HG02642 (cell line): Measurements from ENCODE around the gene NPB.

ENCODE experiments used
- ATAC-seq: cut with Tn5 transposase; IDR thresholded peaks from one replicate; pipeline ENCODE4 v1.9.1; 2021; ENCODE audit warnings: mild to moderate bottlenecking; ENCODE audit not compliant: unreplicated experiment, poor library complexity

Gene NPB

DNA sequence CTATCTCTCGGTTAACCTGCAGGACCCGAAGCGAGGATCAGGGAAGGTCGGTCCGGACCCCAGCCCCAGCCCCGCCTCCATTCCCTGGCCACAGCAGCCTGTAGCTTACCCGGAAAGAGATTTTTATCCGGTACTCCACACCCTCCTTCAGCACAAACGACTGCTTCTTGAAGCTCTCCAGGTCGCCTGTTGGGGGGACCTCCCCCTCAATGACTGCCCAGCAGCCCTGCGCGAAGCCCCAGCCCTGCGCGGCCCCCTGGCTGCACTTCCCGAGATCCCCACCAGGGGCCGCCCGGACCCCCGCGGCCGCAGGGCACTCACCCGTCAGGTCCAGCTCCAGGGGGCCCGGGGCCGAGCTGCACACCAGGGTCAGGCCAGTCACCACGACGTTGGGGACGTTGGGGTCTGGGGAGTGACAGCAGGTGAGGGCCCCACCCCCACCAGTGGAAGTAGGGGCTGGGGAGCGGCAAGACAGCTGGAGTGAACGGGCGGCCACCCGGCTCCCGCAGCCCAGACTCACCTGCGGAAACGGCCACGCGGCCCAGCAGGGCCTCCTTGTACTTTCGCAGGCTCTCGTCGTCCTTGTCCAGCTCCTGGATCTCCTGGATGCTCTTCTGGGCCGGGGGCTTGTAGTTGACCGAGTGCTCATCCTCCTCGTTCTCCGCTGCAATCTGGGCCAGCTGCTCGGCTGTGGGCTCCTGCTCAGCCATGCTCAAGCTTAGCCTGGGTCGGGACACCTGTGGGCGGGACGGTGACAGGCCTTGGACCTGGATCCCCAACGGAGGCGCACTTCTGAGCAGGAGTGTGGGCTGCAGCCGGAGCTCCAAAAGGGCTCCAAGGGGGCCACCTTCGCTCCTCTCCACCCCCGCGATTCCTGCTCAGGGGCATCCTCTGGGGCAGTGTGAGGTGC lies 32.6 kb upstream of the NPB start:
- ATAC-seq = no peak

DNA sequence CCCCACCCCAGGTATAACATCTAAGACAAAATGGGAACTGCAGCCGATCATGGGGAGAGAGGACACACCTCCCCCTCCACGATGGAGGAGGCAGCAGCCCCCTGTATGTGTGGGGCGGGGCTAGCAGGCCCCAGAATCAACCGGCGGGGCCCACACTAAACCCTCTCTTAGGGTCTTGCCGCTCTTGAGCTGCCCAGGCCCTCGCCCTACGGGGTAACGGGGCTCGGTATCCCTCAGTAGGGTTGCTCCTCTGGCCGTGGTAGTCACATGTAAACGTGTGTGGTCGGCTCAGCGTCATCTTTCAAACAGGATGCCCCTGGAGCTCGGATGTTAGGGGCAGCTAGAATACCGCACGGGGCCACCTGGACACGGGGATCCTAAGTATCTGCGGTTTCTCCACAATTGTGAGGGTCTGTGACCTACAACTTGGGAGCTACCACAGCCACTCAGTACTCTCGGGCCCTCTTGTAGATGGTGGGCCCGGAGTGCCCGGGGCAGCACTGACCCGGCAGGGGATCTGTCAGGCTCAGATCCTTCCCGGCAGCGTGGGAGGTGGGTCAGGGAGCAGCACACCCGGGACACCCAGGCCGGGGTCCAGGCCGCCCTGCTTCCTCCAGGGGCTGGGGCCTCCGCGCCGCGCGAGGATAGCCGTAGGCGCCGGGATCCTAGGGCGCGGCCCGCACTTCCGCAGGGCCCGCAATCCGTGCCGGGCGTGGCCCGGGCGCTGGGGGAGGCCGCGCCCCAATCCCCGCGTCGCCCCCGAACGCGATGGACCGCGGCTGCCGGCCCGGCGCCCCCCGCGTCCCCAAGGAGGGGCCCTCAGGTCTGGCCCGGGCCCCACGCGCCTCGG lies 31.7 kb upstream of the NPB start:
- ATAC-seq = peak; percentile 16

DNA sequence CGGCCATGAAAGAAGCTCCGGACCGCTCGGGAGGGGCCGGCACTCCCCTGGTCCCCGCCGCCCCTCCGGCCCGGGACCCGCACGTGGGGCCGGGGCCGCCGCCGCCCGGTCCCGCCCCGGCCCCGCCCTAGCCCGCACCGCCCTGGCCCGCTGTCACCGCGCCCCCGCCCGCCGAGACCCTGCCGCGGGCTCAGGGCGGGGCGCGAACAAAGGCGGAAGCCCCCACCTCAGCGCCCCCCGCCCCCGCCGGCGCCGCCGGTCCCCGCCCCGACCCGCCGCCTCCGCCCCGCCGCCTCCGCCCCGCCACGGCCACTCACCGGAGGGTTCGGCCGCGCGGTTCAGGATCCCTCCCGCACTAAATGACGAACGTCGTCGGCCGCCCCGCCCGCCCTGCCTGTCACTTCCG lies 31.1 kb upstream of the NPB start, which contains the start of gene ARHGDIA:
TSS of gene ARHGDIA (minus strand) at position 357 of the 406 bp plus-strand sequence. CDS start 1,407 bp downstream, outside the sequence.
- peak; percentile 27 for ATAC-seq

DNA sequence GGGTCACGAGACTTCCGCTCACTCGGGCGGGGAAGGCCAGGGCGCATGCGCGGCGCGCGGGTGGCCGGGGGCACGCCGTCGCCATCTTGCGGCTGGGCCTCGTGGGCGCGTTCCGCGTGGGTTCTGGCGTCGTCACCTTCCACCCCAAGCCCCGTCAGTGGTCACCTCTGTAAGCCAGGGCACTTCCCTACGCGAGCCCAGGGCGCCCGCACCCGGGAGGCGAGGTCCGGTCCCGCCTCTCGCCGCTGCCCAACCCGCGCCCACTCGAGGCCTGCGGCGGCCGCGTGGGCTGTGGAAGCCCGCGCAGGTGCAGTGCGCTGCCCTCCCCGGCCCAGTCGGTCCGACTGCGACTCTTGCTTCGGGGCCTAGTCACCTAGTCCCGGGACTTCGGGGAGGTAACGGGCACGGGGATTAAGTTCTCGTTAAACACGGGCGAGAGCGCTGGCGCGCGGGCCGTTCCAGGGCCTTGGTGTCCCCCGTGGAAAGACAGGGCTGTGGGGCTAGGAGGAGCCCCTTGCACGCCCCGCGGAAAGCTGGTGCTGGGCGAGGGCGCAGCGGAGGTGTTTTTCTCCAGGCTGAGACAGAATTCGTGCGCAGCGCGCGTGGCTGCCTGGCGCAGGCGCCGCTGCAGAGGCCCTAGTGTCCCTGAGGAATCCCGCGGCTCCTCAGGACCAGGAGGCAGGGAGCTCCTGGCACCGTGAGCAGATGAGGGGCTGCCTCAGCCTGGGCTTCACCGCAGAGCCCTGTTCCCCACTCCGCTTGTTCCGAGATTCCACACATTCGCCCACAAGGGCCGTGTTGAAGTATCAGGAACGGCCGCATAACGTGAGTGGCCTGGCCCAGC lies 30.4 kb upstream of the NPB start:
- peak; percentile 64 for ATAC-seq

DNA sequence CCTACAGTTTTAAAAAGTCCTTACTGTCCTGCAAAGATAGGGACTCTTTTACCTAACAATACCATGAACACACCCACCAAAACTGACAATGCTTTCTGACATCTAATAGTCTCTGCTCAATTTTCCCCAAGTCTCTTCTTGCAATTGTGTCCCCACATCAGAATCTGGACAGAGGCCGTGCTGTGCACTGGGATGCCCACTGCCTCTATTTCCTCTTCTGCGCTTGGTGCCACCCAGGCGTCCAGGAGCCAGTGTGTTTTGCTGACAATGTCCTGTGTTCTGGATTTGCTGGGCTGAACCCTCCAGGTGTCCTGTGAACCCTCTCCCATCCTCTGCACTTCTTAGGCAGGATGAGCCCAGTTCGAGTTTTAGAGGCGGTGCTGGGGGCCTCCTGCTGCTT lies 24.5 kb upstream of the NPB start:
- no peak for ATAC-seq

DNA sequence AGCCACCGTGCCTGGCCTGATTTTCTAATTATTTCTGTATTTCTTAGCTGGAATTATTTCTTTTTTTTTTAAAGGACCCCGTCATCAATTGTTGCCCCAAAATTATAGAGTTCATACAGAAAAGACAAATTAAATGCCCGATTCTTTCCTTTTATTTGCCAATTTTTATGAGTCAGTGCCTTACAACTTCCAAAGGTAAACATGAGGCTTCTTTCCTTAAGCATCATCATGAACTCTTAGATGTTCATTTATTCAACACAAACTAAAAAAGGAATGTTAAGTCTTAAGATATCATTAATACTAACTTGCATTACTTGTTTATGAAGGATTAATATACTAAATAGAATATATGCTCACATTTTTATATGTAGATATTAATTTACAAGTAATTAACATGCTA lies 23.7 kb upstream of the NPB start:
- no peak for ATAC-seq

DNA sequence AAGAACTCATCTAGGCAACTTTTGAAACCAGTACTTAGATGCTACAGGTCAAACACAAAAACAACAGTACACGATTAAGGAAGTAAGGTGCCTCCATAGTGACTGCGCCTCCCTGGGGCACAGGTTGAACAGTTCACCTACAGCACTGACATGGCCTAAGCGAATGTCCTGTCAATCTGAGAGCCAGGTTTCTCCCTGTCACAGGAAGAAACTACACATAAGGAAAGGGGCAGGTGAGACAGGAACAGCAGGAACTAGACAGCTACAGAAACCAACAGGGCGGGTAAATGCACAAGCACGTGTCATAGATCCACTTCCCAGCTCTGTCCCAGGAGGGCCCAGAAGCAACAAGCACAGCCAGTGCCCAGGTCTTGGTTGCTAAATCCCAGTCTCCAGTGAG lies 22.9 kb upstream of the NPB start:
- ATAC-seq = no peak

DNA sequence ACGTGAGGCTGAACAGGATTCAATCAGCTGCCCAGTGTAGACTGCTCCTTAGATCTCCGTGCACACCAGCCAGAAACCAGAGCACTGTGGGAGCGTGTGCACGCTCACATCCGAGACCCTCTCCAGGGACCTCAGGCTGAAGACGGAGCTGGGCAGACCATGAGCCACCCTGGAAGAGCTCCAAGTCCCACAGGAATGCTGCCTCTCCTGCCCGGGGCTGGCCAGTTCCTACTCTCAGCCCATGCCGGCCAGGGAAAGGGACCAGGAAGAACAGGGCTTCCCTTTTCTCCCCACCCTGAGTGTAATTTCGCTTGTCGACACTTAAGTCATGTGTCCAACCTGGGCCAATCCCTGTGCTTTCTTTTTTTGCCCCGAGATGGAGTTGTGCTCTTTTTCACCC lies 17.5 kb upstream of the NPB start:
- no peak for ATAC-seq

DNA sequence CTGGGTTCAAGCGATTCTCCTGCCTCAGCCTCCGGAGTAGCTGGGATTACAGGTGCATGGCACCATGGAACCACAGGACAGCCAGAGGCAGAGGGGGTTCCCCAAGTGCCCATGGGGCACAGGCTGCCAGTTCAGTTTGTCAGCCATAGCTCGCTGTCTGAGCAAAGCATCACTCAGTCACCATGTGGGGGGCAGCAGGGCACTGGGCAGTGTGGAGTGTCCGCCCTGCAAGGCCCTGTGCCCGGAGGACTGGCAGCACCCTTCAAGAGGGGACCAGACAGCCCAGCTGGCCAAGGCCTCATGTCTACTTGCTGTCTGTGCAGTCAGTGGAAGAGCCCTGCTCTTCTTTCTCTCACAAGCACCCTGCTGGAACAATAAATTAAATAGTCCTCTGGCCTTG lies 17.1 kb upstream of the NPB start:
- no peak for ATAC-seq

DNA sequence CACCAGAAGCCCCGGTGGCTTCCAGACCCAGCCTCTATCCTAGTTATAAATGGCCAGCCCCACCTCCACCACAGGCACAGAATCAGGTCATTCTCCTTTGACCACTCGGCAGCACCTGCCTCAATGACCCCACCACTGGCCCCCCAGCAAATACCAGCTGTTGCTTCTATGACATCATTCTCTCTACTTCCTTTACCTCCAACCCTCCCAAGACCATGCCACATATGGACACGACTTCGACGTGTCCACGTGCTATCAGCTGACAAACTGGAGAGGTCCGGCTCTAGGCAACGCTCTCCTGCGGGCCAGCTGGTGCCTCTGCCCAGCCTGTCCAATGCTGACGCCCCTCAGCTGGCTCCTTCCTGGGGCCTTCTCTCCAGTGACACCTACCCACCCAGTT lies 16.6 kb upstream of the NPB start:
- ATAC-seq = no peak

DNA sequence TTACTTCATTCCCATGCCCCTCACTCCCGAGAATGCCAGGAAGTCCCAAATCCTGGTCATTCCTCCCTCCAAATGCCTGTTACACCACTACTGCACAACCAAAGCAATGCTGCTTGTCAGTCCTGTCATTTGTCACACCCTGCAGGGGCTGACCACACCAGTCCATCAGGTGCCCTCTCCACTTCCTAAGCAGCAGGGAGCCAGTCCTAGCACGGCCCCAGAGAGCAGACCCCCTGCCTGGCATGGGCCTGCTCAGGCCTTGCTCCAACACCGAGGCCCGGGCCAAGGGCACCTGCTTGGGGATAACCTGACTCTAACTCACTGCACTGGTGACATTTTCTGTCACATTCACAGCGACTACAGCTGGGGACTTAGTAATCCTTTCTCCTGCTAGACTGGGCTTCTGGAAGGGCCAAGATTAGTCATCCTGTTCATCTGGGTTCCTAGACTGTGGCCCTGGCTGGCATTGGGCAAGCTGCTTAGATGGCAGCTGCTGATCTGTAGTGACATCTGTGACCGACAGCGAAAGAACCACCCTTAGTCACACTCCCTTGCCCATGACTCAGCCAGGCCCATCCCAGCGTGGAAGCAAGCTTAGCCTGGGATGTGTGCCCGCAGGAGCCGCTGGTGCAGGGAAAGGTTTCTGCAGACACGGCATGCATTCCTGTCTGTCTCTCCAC lies 16.0 kb upstream of the NPB start:
- no peak for ATAC-seq

DNA sequence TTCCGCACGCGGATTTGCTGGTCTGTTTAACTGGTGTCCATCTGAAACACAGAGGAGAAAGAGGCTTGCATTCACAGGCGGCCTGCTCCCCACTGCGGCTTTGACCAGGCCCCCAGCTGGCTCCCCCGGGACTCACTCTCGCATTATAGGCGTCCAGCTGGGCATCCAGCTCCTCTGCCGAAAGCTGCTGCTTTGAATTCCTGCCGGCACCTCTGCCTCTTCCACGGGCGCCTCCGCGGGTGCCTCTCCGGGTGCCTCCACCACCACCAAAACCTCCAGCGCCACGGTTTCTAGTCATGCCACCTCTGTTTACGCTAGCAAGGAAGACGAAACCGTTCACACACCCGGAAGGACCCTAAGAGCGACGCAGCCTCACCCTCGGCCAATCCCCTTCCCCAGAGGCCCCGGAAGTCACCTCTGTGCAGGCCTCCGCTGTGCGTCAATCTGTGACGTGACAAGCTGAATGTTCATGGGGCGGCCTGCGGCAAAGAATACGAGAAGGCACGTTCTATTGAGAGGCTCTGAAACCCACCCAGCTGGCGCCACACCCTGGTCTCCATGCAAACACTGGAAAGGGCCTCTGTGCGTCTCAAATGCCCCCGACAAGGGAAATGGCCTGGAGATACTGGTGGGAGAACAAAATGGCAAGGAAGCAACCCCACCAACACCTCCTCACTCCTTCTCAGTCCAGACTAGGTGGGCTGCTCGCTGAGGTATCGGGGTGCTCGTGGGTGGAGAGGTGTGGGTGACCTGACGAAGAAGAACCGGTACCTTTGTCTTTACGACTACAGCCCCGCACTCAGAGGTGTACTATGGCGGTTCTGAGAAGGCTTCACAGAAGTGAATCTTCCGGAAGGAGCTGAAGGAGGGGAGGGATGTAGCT lies 13.7 kb upstream of the NPB start:
- ATAC-seq = no peak

DNA sequence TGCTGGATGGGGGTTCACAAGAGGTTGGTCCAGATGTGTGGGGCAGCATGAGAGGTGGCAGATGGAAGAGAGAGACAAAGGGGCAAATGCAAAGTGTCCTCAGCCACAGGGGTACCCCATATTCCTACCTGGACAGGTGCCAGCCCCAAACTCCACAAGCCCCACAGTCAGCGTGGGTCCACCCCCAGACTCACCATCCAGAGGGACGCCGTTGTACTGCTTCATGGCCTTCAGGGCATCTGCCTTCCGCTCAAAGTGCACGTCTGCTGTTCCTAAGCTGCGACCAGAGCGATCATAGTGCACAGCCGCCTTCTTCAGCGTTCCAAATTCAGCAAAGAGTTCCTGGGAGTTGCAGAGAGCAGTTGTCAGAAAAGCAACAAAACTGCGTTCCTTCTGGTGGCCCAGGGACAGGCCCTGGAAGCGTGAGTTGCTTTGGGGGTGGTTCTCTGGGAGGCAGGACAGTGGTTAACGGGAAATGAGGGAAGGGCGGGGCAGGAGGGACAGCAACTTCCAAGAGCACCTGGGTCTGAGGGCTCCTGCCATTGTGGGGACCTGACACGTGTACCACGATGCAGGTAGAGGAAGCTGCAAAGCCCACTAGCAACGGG lies 12.9 kb upstream of the NPB start:
- no peak for ATAC-seq

DNA sequence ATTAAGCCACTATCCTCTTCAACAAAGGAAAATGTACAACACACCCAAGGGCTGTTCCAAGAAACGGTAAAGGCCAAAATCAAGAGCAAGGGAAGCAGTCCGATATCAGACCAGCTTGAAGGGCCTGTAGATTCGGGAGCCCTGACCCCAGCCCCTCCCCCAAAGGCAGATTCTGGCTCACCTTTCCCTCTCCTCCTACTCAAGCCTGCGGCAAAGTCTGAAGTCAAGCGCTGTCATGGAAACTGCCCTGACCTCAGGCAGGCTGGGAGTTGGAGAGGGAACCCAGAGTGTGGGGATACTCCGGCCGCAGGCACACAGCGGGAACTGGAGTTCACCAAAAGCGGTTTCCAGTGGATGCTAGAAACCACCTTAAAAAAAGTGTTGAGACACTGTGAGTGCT lies 12.4 kb upstream of the NPB start:
- no peak for ATAC-seq

DNA sequence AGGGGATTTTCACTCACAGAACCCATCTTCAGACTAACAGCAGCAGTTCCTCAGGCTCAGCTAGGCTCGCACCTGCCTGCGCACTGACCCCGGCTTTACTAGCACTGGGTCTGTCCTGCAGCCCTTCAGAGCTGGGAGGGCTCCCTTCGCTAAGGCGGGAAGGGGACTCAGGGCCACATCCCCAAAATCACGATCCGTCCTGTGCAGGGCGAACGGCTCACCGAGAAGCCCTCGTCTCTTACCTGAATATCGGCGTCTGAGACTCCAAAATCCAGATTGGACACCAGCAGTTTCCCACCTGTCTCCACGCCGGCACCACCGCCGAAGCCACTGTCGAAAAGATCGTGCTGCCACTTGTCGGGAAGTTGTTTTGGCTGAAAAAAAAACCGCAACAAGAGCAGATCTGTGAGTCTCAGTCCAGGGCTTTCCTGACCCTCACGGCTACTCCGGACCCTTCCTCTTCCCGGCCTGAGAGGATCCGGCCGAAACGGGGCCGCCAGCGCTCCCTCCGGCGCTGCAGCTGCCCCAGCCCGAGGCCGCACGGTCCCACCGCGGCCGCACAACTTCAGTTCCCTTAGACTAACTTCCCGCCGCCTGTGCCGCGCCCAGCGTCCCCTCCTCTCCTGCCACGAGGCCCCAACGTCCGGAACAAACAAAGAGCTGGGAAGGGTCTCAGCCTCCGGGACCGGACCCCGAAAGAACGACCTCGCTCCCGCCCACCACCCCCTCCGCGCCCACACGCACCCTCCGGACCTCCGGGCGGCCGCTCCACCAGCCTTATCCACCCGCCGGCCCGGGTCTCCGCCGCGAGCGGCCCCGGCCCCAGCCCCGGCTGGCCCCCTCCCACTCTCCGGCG lies 11.4 kb upstream of the NPB start:
- peak; percentile 20 for ATAC-seq

DNA sequence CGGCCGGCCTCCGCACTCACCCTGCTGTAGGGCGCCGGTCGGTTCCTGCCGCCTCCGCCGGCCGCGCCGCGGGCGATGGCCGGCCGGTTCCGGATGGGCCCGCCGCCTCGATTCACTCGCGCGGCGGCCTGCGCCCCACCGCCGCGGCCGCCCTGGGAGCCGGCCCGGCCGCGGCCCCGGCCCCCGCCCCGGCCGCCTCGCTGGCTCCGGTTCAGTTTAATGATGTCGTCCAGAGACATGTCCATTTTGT lies 10.8 kb upstream of the NPB start:
- ATAC-seq = no peak

DNA sequence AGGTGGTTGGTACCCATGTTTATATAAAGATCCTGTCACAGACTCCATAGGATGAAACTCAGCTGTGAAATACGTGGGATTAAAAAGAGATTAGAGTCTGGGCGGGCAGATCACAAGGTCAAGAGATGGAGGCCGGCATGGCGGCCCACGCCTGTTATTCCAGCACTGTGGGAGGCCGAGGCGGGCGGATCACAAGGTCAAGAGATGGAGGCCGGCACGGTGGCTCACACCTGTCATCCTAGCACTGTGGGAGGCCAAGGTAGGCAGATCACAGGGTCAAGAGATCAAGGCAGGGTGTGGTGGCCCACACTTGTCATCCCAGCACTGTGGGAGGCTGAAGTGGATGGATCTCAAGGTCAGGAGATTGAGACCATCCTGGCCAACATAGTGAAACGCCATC lies 6.6 kb upstream of the NPB start:
- ATAC-seq = no peak
